Smooth muscle cell (in vitro differentiated cells): Measurements from ENCODE around the gene CALML3. TPM values are rescaled to one million over a fixed set of nuclear protein-coding genes. Genes with fewer than 3 reads are reported as not detected.

Experiments
- DNase-seq: peaks from one replicate; lab custom pipeline; 2025; ENCODE audit not compliant: unreplicated experiment; lab: John Stamatoyannopoulos, UW
- H2AFZ ChIP-seq: fragments of 200-600 bp; sonication (generic); 2 replicates; pipeline ENCODE4 v1.6.0; 2016; ENCODE audit warnings: antibody characterized with exemption, low read depth, mild to moderate bottlenecking
- H3F3A ChIP-seq: fragments of 200-600 bp; sonication (generic); 2 replicates; pipeline ENCODE4 v1.6.0; 2017; ENCODE audit warnings: antibody characterized with exemption, low read depth
- H3K27ac ChIP-seq: fragments of 200-600 bp; sonication (generic); 2 replicates; pipeline ENCODE4 v1.5.1; 2016; ENCODE audit warnings: low read depth, mild to moderate bottlenecking
- H3K27me3 ChIP-seq: fragments of 200-600 bp; sonication (generic); 2 replicates; pipeline ENCODE4 v1.6.1; 2016; ENCODE audit warnings: low read depth, mild to moderate bottlenecking
- H3K36me3 ChIP-seq: fragments of 200-600 bp; sonication (generic); 2 replicates; pipeline ENCODE4 v1.5.1; 2016; ENCODE audit warnings: low read depth
- H3K4me1 ChIP-seq: fragments of 200-600 bp; sonication (generic); 2 replicates; pipeline ENCODE4 v1.5.1; 2016; ENCODE audit warnings: low read depth
- H3K4me2 ChIP-seq: fragments of 200-600 bp; sonication (generic); 2 replicates; pipeline ENCODE4 v1.6.0; 2016; ENCODE audit warnings: mild to moderate bottlenecking
- H3K4me3 ChIP-seq: fragments of 200-600 bp; sonication (generic); 2 replicates; pipeline ENCODE4 v1.5.1; 2016; ENCODE audit warnings: mild to moderate bottlenecking
- H3K79me2 ChIP-seq: fragments of 200-600 bp; sonication (generic); 2 replicates; pipeline ENCODE4 v1.6.0; 2016; ENCODE audit warnings: low read depth, mild to moderate bottlenecking
- H3K9ac ChIP-seq: fragments of 200-600 bp; sonication (generic); 2 replicates; pipeline ENCODE4 v1.6.0; 2016; ENCODE audit warnings: low read depth
- H3K9me3 ChIP-seq: fragments of 200-600 bp; sonication (generic); replicated peaks from 2 replicates; pipeline ENCODE4 v1.5.1; 2016; ENCODE audit warnings: low read depth
- H4K20me1 ChIP-seq: fragments of 200-600 bp; sonication (generic); 2 replicates; pipeline ENCODE4 v1.6.0; 2016; ENCODE audit warnings: low read depth
- WGBS: methylation state at CpG from one replicate; pipeline ENCODE4 v1.1.7; 2016; ENCODE audit warnings: low lambda C conversion rate; 5-methylcytosine and 5-hydroxymethylcytosine counted together
- polyA plus RNA-seq: library from polyadenylated mRNA; unstranded; fragments of >200 nt; fragmentation: Nextera tagmentation; extraction: Ambion mirVana; gene quantifications from 2 replicates; pipeline ENCODE4 v1.2.1, GENCODE V29; 2016
- total RNA-seq: library from RNA; depleted of rRNA; stranded (reverse); fragments of >200 nt; gene quantifications from 2 replicates; pipeline ENCODE4 v1.2.3, GENCODE V29; 2014
- TF ChIP-seq, protein P1 (sequence below): fragments of 200-600 bp; sonication (generic); IDR thresholded peaks from 2 replicates; pipeline ENCODE4 v1.5.1; 2017; ENCODE audit warnings: borderline replicate concordance, mild to moderate bottlenecking, antibody characterized with exemption; ENCODE audit not compliant: insufficient read depth, poor library complexity, severe bottlenecking

The CALML3 gene
- total and polyA plus RNA-seq, 2 experiments from 2014 or later, result 0.49 TPM; not detected in 1

DNA sequence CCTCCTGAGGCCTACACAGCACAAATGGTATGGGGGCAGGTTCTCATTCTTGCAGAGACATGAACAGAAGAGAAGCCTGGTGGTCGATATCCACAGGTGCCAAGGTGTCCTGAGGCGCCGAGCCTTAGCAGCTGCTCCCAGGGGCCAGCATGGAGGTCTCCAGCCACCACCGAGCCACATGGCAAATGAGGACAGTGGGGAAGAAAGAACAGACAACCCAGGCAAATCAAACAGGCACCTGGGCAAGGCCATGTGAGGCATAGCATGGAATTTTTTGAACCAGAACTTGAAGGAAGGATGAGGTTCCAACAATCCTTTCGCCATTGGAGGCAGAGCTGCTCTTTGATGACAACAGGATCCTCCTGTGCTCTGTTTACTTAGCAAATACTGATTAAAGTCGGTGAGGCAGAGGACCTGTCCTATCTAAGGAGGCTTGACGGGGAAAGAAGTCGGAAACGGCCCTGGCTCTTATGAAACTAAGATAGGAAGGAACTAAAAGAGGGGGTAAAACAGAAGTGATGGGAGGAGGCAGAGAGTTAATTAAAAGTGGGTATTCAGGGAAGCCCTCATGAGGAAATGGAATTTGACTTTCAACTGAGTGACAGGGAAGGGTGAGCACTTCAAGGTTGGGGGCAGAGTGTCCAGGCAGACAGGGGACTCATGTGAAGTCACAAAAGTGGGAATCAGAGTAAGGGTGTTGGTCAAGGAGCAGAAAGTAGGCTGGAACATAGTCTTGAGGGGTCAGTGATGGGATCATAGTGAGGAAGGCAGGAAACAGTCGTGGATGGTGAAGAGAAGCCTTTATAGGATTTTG lies 8.6 kb upstream of the CALML3 start:
- Histone ChIP-seq H3F3A (no peaks in the 10 kb centered on the region), H3K4me1 (peaks cover 16% of the 10 kb centered on the region), H3K4me3 (no peak overlapping the region), H3K9me3 (no peaks in the 10 kb centered on the region), H4K20me1 (no peaks in the 10 kb centered on the region), H3K27ac (no peak overlapping the region), H3K4me2 (no peak overlapping the region), H2AFZ (no peak overlapping the region), H3K9ac (no peak overlapping the region), H3K79me2 (no peaks in the 10 kb centered on the region), H3K36me3 (no peaks in the 10 kb centered on the region), H3K27me3 (no peaks in the 10 kb centered on the region)
- WGBS, result 84% methylated on average over 10 of the region's 10 CpGs
- TF ChIP-seq, protein P1, sequence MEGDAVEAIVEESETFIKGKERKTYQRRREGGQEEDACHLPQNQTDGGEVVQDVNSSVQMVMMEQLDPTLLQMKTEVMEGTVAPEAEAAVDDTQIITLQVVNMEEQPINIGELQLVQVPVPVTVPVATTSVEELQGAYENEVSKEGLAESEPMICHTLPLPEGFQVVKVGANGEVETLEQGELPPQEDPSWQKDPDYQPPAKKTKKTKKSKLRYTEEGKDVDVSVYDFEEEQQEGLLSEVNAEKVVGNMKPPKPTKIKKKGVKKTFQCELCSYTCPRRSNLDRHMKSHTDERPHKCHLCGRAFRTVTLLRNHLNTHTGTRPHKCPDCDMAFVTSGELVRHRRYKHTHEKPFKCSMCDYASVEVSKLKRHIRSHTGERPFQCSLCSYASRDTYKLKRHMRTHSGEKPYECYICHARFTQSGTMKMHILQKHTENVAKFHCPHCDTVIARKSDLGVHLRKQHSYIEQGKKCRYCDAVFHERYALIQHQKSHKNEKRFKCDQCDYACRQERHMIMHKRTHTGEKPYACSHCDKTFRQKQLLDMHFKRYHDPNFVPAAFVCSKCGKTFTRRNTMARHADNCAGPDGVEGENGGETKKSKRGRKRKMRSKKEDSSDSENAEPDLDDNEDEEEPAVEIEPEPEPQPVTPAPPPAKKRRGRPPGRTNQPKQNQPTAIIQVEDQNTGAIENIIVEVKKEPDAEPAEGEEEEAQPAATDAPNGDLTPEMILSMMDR, result no peak
- DNase-seq, result no peak

DNA sequence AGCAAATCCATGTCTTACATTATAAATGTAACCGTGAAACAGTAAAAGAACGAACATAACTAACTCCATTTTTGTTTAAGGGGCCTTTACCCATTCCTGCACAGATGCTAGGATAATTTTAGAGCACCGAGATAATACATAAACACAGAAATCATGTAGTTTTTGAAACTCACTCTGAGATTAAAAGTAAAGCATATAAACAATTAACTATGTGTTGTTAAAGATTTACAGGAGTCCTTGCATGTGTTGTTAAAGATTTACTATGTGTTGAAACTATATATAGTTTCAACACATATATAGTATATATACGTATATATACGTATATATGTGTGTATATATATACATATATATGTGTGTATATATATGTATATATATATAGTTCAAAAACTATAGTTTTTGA lies 7.2 kb upstream of the CALML3 start:
- TF ChIP-seq, protein P1, result no peak
- Histone ChIP-seq H2AFZ (no peak overlapping the region), H3K9me3 (no peaks in the 10 kb centered on the region), H3K4me3 (no peak overlapping the region), H3K27me3 (no peaks in the 10 kb centered on the region), H3F3A (no peaks in the 10 kb centered on the region), H4K20me1 (no peaks in the 10 kb centered on the region), H3K27ac (no peak overlapping the region), H3K79me2 (no peaks in the 10 kb centered on the region), H3K4me2 (no peak overlapping the region), H3K4me1 (peaks cover 16% of the 10 kb centered on the region), H3K9ac (no peak overlapping the region), H3K36me3 (no peaks in the 10 kb centered on the region)
- 80% methylated on average over 5 of the region's 5 CpGs for WGBS
- no peak for DNase-seq

DNA sequence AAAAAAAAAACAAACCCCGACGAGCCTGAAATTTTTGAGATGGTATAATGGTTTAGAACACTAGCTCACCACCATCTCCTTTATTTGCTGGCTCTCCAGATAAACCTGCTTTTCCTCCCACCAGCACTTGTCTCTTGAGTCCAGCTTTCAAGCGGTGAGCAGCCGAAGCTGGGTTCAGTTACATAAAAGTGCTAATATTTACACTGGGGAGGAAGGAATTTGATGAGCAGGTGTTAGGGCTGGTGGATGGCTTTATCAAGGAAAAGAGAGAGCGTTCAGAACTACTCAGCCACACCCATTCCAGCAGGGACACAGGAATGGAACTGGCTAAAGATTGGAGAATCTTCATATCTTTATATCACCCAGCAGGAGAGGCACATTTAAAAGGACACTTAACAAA lies 6.6 kb upstream of the CALML3 start:
- no peaks in the 10 kb centered on the region for H4K20me1 ChIP-seq
- 79% methylated on average over 5 of the region's 5 CpGs for WGBS

More for the DNA sequence above, 6.6 kb upstream of the CALML3 start:
- no peak for DNase-seq
- Histone ChIP-seq H3K4me1 (peaks cover 12% of the 10 kb centered on the region), H3F3A (no peaks in the 10 kb centered on the region), H3K27me3 (no peaks in the 10 kb centered on the region), H3K9ac (no peak overlapping the region), H3K79me2 (no peaks in the 10 kb centered on the region), H3K4me2 (no peak overlapping the region), H3K27ac (no peak overlapping the region), H3K4me3 (no peak overlapping the region), H2AFZ (no peak overlapping the region), H3K9me3 (no peaks in the 10 kb centered on the region), H3K36me3 (no peaks in the 10 kb centered on the region)
- TF ChIP-seq, protein P1, result no peak
